Endothelial cell of umbilical vein (primary cell): ENCODE measurements around the gene TEX29. TPM values are rescaled to one million over a fixed set of nuclear protein-coding genes. Genes with fewer than 3 reads are reported as not detected.

Experiments used
- BruUV-seq: library from RNA; stranded (reverse); fragments of 400-500 nt; replicated peaks from 2 replicates; lab custom pipeline; 2021; lab: Mats Ljungman, UMichigan
- CTCF ChIA-PET: fragments of 300-600, 350-600 bp; sonication (Branson Sonifier 250); formaldehyde crosslinking; loops from one replicate; lab custom pipeline; 2021; ENCODE audit warnings: antibody characterized with exemption, inconsistent platforms; lab: Charles Lee
- POLR2A ChIA-PET: fragments of 300-600, 350-600 bp; sonication (Branson Sonifier 250); formaldehyde crosslinking; loops from one replicate; lab custom pipeline; 2021; ENCODE audit warnings: antibody characterized with exemption, inconsistent platforms; lab: Charles Lee
- DNase-seq: peaks from one replicate; pipeline ENCODE4 v3.0.0-alpha.2; 2011; ENCODE audit warnings: low read depth, low spot score
- FAIRE-seq: peaks from 2 replicates; lab custom pipeline; 2011; peaks lifted over from hg19 to GRCh38; lab: Jason Lieb, UNC
- H2AFZ ChIP-seq: 2 replicates; pipeline ENCODE4 v1.6.0; 2012; ENCODE audit warnings: low read depth, low read length, control low read depth, inconsistent platforms
- H3K27ac ChIP-seq: 2 replicates; pipeline ENCODE4 v1.5.1; 2011; ENCODE audit warnings: low read depth, mild to moderate bottlenecking, control low read depth, low read length, moderate library complexity; ENCODE audit not compliant: insufficient read depth
- H3K27me3 ChIP-seq, 2 experiments: 2 replicates each; pipeline versions ENCODE4 v1.6.0 to v1.6.1; 2011; ENCODE audit warnings: low read length in 2 of 2, mixed read lengths in 1 of 2; ENCODE audit not compliant: control insufficient read depth in 2 of 2, insufficient read depth in 2 of 2
- H3K36me3 ChIP-seq, 2 experiments: 2 replicates in 1 of 2; 3 replicates in 1 of 2; pipeline ENCODE4 v1.5.1; 2011; ENCODE audit warnings: low read length in 2 of 2, mild to moderate bottlenecking in 1 of 2, moderate library complexity in 1 of 2; ENCODE audit not compliant: control insufficient read depth in 2 of 2, insufficient read depth in 2 of 2; ENCODE audit errors: extremely low read depth in 1 of 2
- H3K4me1 ChIP-seq: 3 replicates; pipeline ENCODE4 v1.5.1; 2011; ENCODE audit warnings: mild to moderate bottlenecking, low read length; ENCODE audit not compliant: control insufficient read depth, insufficient read depth; ENCODE audit errors: extremely low read depth
- H3K4me2 ChIP-seq: 2 replicates; pipeline ENCODE4 v1.6.1; 2011; ENCODE audit warnings: low read length, control low read depth, mixed read lengths; ENCODE audit not compliant: insufficient read depth
- H3K4me3 ChIP-seq, 3 experiments: fragments of 200-600 bp in 1 of 3; sonication (generic), shearing (Covaris generic) in 1 of 3; replicated peaks in 1 of 3; 2 replicates each; pipeline ENCODE4 v1.5.1; 2011 to 2016; ENCODE audit warnings: control low read depth in 3 of 3, low read length in 3 of 3, mild to moderate bottlenecking in 2 of 3, inconsistent platforms in 1 of 3, low read depth in 1 of 3, moderate library complexity in 1 of 3; ENCODE audit not compliant: insufficient read depth in 1 of 3
- H3K79me2 ChIP-seq: 2 replicates; pipeline ENCODE4 v1.6.0; 2012; ENCODE audit warnings: low read length, inconsistent platforms; ENCODE audit not compliant: control insufficient read depth, insufficient read depth
- H3K9ac ChIP-seq: replicated peaks from 2 replicates; pipeline ENCODE3; 2011; ENCODE audit warnings: low read length, control low read depth; ENCODE audit not compliant: insufficient read depth; ENCODE audit errors: extremely low read depth
- H3K9me1 ChIP-seq: replicated peaks from 3 replicates; pipeline ENCODE4 v1.6.0; 2011; ENCODE audit warnings: mild to moderate bottlenecking, low read length; ENCODE audit not compliant: control insufficient read depth, insufficient read depth; ENCODE audit errors: extremely low read depth
- H3K9me3 ChIP-seq: replicated peaks from 2 replicates; pipeline ENCODE4 v1.5.1; 2012; ENCODE audit warnings: low read length, inconsistent platforms; ENCODE audit not compliant: control insufficient read depth, insufficient read depth
- H4K20me1 ChIP-seq: replicated peaks from 2 replicates; pipeline ENCODE3; 2011; ENCODE audit warnings: mild to moderate bottlenecking, low read length; ENCODE audit not compliant: control insufficient read depth, insufficient read depth; ENCODE audit errors: extremely low read depth
- CTCF ChIP-seq, 2 donors: IDR thresholded peaks; 1 replicate in 1 of 2; 2 replicates in 1 of 2; pipeline ENCODE4 v1.5.1; 2011; ENCODE audit warnings: low read length in 2 of 2, mild to moderate bottlenecking in 2 of 2, moderate library complexity in 2 of 2, control low read depth in 1 of 2, inconsistent platforms in 1 of 2, low read depth in 1 of 2; ENCODE audit not compliant: insufficient read depth in 1 of 2; ENCODE audit errors: extremely low read depth in 1 of 2
- EZH2 ChIP-seq: IDR thresholded peaks from 2 replicates; pipeline ENCODE4 v1.6.1; 2012; ENCODE audit warnings: borderline replicate concordance, low read depth, mild to moderate bottlenecking, moderate library complexity, low read length, inconsistent platforms; ENCODE audit not compliant: severe bottlenecking
- FOS ChIP-seq: IDR thresholded peaks from 2 replicates; pipeline ENCODE4 v1.6.1; 2011; ENCODE audit warnings: mild to moderate bottlenecking, low read length, moderate library complexity, borderline replicate concordance; ENCODE audit not compliant: insufficient read depth
- GATA2 ChIP-seq: IDR thresholded peaks from 2 replicates; pipeline ENCODE4 v1.7.0; 2011; ENCODE audit warnings: low read depth, mild to moderate bottlenecking, moderate library complexity, mixed read lengths, low read length; ENCODE audit not compliant: insufficient read length, insufficient read depth
- JUN ChIP-seq: IDR thresholded peaks from 2 replicates; pipeline ENCODE4 v1.6.1; 2011; ENCODE audit warnings: borderline replicate concordance, low read depth; ENCODE audit not compliant: insufficient read length, insufficient read depth
- MAX ChIP-seq: IDR thresholded peaks from 2 replicates; pipeline ENCODE4 v1.6.1; 2011; ENCODE audit not compliant: insufficient read depth, insufficient read length
- MYC ChIP-seq: IDR thresholded peaks from one replicate; pipeline ENCODE4 v1.6.1; 2011; ENCODE audit warnings: mild to moderate bottlenecking, low read depth, low read length
- POLR2A ChIP-seq: IDR thresholded peaks from 2 replicates; pipeline ENCODE4 v1.6.1; 2012; ENCODE audit warnings: low read depth, mild to moderate bottlenecking, control low read depth, low read length
- POLR2AphosphoS5 ChIP-seq: IDR thresholded peaks from 2 replicates; pipeline ENCODE4 v1.6.1; 2012; ENCODE audit warnings: low read depth, mild to moderate bottlenecking, control low read depth, low read length, moderate library complexity; ENCODE audit not compliant: insufficient read depth
- dilution Hi-C: fragments of 300-500 bp; cut with MboI; formaldehyde crosslinking; loops from one replicate; pipeline ENCODE4 v1.15.0; 2019; ENCODE audit warnings: low sequenced_read_pairs; ENCODE audit not compliant: extremely low pct_ligation_motif_present
- intact Hi-C: fragments of 100-400 bp; cut with micrococcal nuclease; formaldehyde crosslinking; loops from one replicate; pipeline ENCODE4 v1.10.0; 2022
- polyA plus RNA-seq, 4 experiments: library from polyadenylated mRNA; depleted of rRNA in 3 of 4; stranded (reverse) in 3 of 4; unstranded in 1 of 4; fragments of >200 nt; gene quantifications; 2 replicates each; pipeline versions ENCODE4 v1.2.1 to v1.2.3, GENCODE V29; 2011 to 2012; ENCODE audit warnings: missing spikeins in 1 of 4
- total RNA-seq: library from RNA; stranded (reverse); gene quantifications from 2 replicates; pipeline ENCODE4 v1.2.3, GENCODE V29; 2021

TEX29 gene
- total and polyA plus RNA-seq, 2 donors (not counting 3 experiments of a cell fraction or from before 2014, with no cell fraction given): 0.44 TPM; not detected in 1

- Histone ChIP-seq H3K79me2 (no peaks in the 10 kb centered on the region), H3K36me3 (peaks cover 13 to 49% of the 10 kb centered on the region in 2 experiments), H3K9ac (no peak overlapping the region), H3K4me2 (no peak overlapping the region), H2AFZ (no peak overlapping the region), H3K27me3 (no peaks in the 10 kb centered on the region), H3K4me1 (no peaks in the 10 kb centered on the region), H3K4me3 (no peak overlapping the region), H3K9me1 (no peaks in the 10 kb centered on the region), H3K9me3 (no peaks in the 10 kb centered on the region), H3K27ac (no peak overlapping the region), H4K20me1 (no peaks in the 10 kb centered on the region)
- intact Hi-C loops: no loop called here
- FAIRE-seq: no peak
- BruUV-seq: no TSS peak
- CTCF ChIA-PET: no interaction called here
- TF ChIP-seq GATA2: no peak
- no peak for DNase-seq
- dilution Hi-C loops: no loop called here
- POLR2A ChIA-PET: no interaction called here
These were observed 22.0 kb upstream of the TEX29 start for GRCh38 chr13:111298214-111298975.

GRCh38 chr13:111302045-111302726 lies 18.3 kb upstream of the TEX29 start:
- DNase-seq (no peak), FAIRE-seq (no peak)
- TF ChIP-seq CTCF (IDR thresholded peaks at IDR 0.05; ENCODE audit: extremely low read depth in 1 of 2, insufficient read depth in 1 of 2, low read depth in 1 of 2, low read length in 2 of 2) (no peak), POLR2A (no peak), FOS (no peak), EZH2 (no peak), MAX (no peak), GATA2 (no peak), JUN (no peak), MYC (no peak), POLR2AphosphoS5 (no peak)
- H3K27me3 ChIP-seq: no peaks in the 10 kb centered on the region
- dilution Hi-C loops (no loop called here), intact Hi-C loops (no loop called here)
- no peak overlapping the region for H3K4me2 ChIP-seq
- no peak overlapping the region for H3K27ac ChIP-seq
- ChIA-PET POLR2A (no interaction called here), CTCF (no interaction called here)
- H3K9ac ChIP-seq: no peak overlapping the region
- H3K36me3 ChIP-seq: peaks cover 35 to 49% of the 10 kb centered on the region in 2 experiments
- H3K4me1 ChIP-seq: no peaks in the 10 kb centered on the region
- no peaks in the 10 kb centered on the region for H4K20me1 ChIP-seq
- no peaks in the 10 kb centered on the region for H3K9me3 ChIP-seq
- H2AFZ ChIP-seq: no peak overlapping the region
- BruUV-seq: no TSS peak
- H3K9me1 ChIP-seq: no peaks in the 10 kb centered on the region
- H3K79me2 ChIP-seq: no peaks in the 10 kb centered on the region
- H3K4me3 ChIP-seq: no peak overlapping the region
